Fibroblast of skin of scalp (primary cell): ENCODE results near the gene BAHCC1.
A peak's percentile ranks its signal among the peaks of the same experiment; 100 is the strongest.

Experiments
- DNase-seq: peaks from one replicate; pipeline ENCODE4 v3.0.0-alpha.2; 2013

The BAHCC1 gene

GRCh38 chr17:81481073-81481799 lies 86.0 kb downstream of the BAHCC1 start:
- peak; percentile 80 for DNase-seq

GRCh38 chr17:81481815-81482505 lies 86.7 kb downstream of the BAHCC1 start:
- DNase-seq, result no peak

- no peak for DNase-seq
These were observed 87.4 kb downstream of the BAHCC1 start for GRCh38 chr17:81482673-81483072.

GRCh38 chr17:81483085-81483861 lies 88.0 kb downstream of the BAHCC1 start:
- no peak for DNase-seq

- no peak for DNase-seq
These were observed 88.6 kb downstream of the BAHCC1 start for GRCh38 chr17:81483862-81484194.

GRCh38 chr17:81484195-81484979 lies 89.1 kb downstream of the BAHCC1 start:
- DNase-seq, result peak; percentile 79

- DNase-seq, result no peak
These were observed 91.0 kb downstream of the BAHCC1 start for GRCh38 chr17:81486199-81486810.

GRCh38 chr17:81487089-81487486 lies 91.8 kb downstream of the BAHCC1 start:
- no peak for DNase-seq

GRCh38 chr17:81487487-81488275 lies 92.4 kb downstream of the BAHCC1 start:
- peak; percentile 83 for DNase-seq

- DNase-seq, result no peak
These were observed 93.1 kb downstream of the BAHCC1 start for GRCh38 chr17:81488276-81488860.

- DNase-seq, result peak; percentile 38
These were observed 94.0 kb downstream of the BAHCC1 start for GRCh38 chr17:81489012-81489997.

GRCh38 chr17:81489998-81490992 lies 95.0 kb downstream of the BAHCC1 start:
- no peak for DNase-seq

GRCh38 chr17:81491181-81491581 lies 95.9 kb downstream of the BAHCC1 start:
- DNase-seq, result no peak

- no peak for DNase-seq
These were observed 96.5 kb downstream of the BAHCC1 start for GRCh38 chr17:81491761-81492160.

- no peak for DNase-seq
These were observed 96.9 kb downstream of the BAHCC1 start for GRCh38 chr17:81492202-81492601.

- DNase-seq, result no peak
These were observed 97.4 kb downstream of the BAHCC1 start for GRCh38 chr17:81492706-81493105.

GRCh38 chr17:81493198-81494038 lies 98.2 kb downstream of the BAHCC1 start:
- no peak for DNase-seq
